Fibroblast of lung (primary cell): Measurements from ENCODE around the gene NMNAT2.

ENCODE experiments used
- EZH2 ChIP-seq: IDR thresholded peaks from 2 replicates; pipeline ENCODE4 v1.5.1; 2012; ENCODE audit warnings: low read length, control low read depth, mild to moderate bottlenecking; ENCODE audit errors: missing control alignments
- TF ChIP-seq, protein P1 (sequence below), 2 donors: IDR thresholded peaks in 1 of 2; conservative IDR thresholded peaks in 1 of 2; 1 replicate in 1 of 2; 2 replicates in 1 of 2; pipeline ENCODE4 v1.5.1; 2011 to 2012; ENCODE audit warnings: low read length in 2 of 2, control low read depth in 1 of 2, inconsistent platforms in 1 of 2, low read depth in 1 of 2, mild to moderate bottlenecking in 1 of 2

DNA sequence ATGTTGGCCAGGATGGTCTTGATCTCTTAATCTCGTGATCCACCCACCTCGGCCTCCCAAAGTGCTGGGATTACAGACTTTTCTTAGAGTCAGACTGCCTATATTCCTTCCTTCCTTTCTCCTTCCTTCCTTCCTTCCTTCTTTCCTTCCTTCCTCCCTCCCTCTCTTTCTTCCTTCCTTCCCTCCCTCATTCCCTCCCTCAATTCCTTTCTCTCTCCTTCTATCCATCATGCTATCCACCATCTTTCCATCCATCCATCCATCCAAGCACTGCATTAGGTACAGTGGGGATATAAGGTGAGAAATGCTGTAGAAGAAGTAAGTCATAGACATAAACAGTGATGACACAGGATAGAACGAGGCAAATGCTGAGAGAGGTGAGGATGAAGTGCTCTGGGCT lies 218.9 kb downstream of the NMNAT2 start:
- TF ChIP-seq, protein P1, sequence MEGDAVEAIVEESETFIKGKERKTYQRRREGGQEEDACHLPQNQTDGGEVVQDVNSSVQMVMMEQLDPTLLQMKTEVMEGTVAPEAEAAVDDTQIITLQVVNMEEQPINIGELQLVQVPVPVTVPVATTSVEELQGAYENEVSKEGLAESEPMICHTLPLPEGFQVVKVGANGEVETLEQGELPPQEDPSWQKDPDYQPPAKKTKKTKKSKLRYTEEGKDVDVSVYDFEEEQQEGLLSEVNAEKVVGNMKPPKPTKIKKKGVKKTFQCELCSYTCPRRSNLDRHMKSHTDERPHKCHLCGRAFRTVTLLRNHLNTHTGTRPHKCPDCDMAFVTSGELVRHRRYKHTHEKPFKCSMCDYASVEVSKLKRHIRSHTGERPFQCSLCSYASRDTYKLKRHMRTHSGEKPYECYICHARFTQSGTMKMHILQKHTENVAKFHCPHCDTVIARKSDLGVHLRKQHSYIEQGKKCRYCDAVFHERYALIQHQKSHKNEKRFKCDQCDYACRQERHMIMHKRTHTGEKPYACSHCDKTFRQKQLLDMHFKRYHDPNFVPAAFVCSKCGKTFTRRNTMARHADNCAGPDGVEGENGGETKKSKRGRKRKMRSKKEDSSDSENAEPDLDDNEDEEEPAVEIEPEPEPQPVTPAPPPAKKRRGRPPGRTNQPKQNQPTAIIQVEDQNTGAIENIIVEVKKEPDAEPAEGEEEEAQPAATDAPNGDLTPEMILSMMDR (conservative IDR thresholded peaks at IDR 0.05 in 1 of 2, IDR thresholded peaks at IDR 0.05 in 1 of 2; ENCODE audit: low read depth in 1 of 2, low read length in 2 of 2) = no peak
- no peak for TF ChIP-seq EZH2
